Aorta (tissue), 5 donors: ENCODE measurements around the gene RBM23. TPM values are rescaled to one million over a fixed set of nuclear protein-coding genes. Genes with fewer than 3 reads are reported as not detected.

Source experiments
- ATAC-seq: fragments of 200-7000 bp; cut with Tn5 transposase; one replicate; pipeline ENCODE4 v1.9.1; 2022; ENCODE audit warnings: moderate library complexity; ENCODE audit not compliant: low FRiP score
- DNase-seq, 2 donors: peaks; one replicate each; pipeline ENCODE4 v3.0.0-alpha.2; 2020
- H3K27ac ChIP-seq, 2 donors: one replicate each; pipeline ENCODE4 v1.5.1; 2013; ENCODE audit warnings: low read length in 2 of 2, mild to moderate bottlenecking in 2 of 2, moderate library complexity in 2 of 2, control low read depth in 1 of 2, inconsistent platforms in 1 of 2, low read depth in 1 of 2
- H3K27me3 ChIP-seq, 2 donors: one replicate each; pipeline ENCODE4 v1.6.1; 2013; ENCODE audit warnings: control low read depth in 1 of 2, low read length in 1 of 2, mild to moderate bottlenecking in 1 of 2, moderate library complexity in 1 of 2; ENCODE audit not compliant: insufficient read depth in 2 of 2, control insufficient read depth in 1 of 2
- H3K36me3 ChIP-seq, 2 donors: one replicate each; pipeline ENCODE4 v1.6.1; 2013; ENCODE audit warnings: control low read depth in 1 of 2, low read length in 1 of 2, mild to moderate bottlenecking in 1 of 2; ENCODE audit not compliant: insufficient read depth in 2 of 2, control insufficient read depth in 1 of 2
- H3K4me1 ChIP-seq, 2 donors: one replicate each; pipeline ENCODE4 v1.6.1; 2013; ENCODE audit warnings: low read length in 2 of 2, control low read depth in 1 of 2, mild to moderate bottlenecking in 1 of 2, moderate library complexity in 1 of 2; ENCODE audit not compliant: insufficient read depth in 2 of 2, control insufficient read depth in 1 of 2
- H3K4me3 ChIP-seq, 2 donors: one replicate each; pipeline ENCODE4 v1.5.1; 2013; ENCODE audit warnings: low read length in 2 of 2, control low read depth in 1 of 2, mild to moderate bottlenecking in 1 of 2
- H3K9me3 ChIP-seq: one replicate; pipeline ENCODE4 v1.6.1; 2013; ENCODE audit warnings: mild to moderate bottlenecking, low read length; ENCODE audit not compliant: control insufficient read depth
- WGBS, 2 donors: extraction: QIAGEN DNeasy Blood & Tissue Kit; methylation state at CpG; one replicate each; pipeline ENCODE4 v1.1.7; 2013; 5-methylcytosine and 5-hydroxymethylcytosine counted together
- intact Hi-C, 2 donors: fragments of 100-400 bp; cut with DNase I; formaldehyde crosslinking; loops; one replicate each; pipeline versions ENCODE4 v1.14.2 to v1.15.0; 2022
- polyA plus RNA-seq, 2 donors: library from polyadenylated mRNA; stranded (reverse); fragments of 200-250 nt; gene quantifications; one replicate each; pipeline ENCODE4 v1.2.3, GENCODE V29; 2013
- total RNA-seq, 2 donors: library from RNA; stranded (reverse); fragmentation: NEBNext Ultra II Directional; extraction: Animal tissue kit (Norgen Biotek cat#: 25700); gene quantifications; one replicate each; pipeline ENCODE4 v1.2.1, GENCODE V29; 2021
- donor health status: healthy with polysubstance abuse.
- donor health status: Bipolar disorder and iron deficiency.
- donor health status: DM: no; HTN: no; CAD: no.
- donor health status: DM: no; HTN: no; CAD: no.
- donor health status: DM: yes; HTN: yes; CAD: no.

RBM23 gene
- total and polyA plus RNA-seq, 4 donors = 19.9 to 72.6 (median 59.9) TPM

DNA sequence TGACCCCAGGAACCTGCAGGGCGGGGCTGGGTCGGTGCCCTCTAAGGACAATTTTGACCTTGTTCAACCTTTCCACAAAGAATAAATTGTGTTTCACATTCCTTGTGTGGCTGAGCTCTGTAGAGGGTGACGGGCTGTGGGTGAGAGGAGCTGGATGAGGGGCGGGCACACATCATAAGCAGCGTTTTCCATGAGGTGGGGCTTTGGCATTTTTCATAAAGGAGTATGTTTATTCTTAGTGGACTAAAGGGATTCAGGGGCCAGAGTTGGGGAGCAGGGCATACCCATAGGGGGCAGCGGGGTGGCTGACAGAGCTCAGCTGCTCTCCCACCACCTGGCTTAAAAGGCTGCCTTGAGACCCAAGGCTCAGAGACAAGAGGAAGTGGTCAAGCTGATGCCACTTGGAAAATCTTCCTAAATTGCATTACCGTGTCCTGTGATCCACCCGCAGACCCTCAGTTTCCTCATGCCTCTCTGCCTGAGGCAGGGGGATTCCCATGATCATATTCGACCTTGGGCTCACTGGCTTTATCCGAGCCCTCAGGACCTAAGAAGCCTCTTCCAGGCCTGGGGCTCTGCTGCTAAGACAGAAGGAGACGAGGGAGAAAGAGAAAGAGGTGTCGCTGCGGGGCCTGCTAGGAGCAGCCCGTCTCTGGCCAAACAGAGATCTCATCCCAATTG is 71.1 kb downstream of the RBM23 start:
- H3K4me1 ChIP-seq = no peaks in the 10 kb centered on the region

DNA sequence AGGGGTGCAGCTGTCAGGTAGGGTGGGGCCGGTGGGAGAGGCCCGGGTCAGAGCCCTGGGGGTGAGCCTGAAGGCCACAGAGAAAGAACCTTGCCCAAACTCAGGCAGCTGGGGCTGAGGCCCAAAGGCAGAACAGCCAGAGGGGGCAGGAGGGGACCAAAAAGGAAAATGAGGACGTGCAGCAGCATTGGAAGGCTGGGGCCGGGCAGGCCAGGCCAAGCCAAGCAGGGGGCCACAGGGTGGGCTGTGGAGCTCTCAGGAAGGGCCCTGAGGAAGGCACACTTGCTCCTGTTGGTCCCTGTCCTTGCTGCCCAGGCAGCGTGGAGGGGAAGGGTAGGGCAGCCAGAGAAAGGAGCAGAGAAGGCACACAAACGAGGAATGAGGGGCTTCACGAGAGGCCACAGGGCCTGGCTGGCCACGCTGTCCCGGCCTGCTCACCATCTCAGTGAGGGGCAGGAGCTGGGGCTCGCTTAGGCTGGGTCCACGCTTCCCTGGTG is 72.1 kb downstream of the RBM23 start:
- Histone ChIP-seq H3K27ac (peak overlapping the region; percentile 33 to 37), H3K4me3 (no peak overlapping the region), H3K36me3 (peaks cover 0 to 17% of the 10 kb centered on the region in 2 donors), H3K9me3 (no peaks in the 10 kb centered on the region), H3K4me1 (no peaks in the 10 kb centered on the region), H3K27me3 (no peaks in the 10 kb centered on the region)
- DNase-seq (peak in 1 of 2 donors; percentile 61), ATAC-seq (no peak)
- intact Hi-C loops = no loop called here
- 49 to 58% methylated on average over 10 to 11 of the region's 11 CpGs for WGBS, 2 donors

More for the DNA sequence above, 71.1 kb downstream of the RBM23 start:
- peaks cover 0 to 14% of the 10 kb centered on the region in 2 donors for H3K36me3 ChIP-seq
- no peaks in the 10 kb centered on the region for H3K27me3 ChIP-seq
- H3K4me3 ChIP-seq = no peak overlapping the region
- ATAC-seq (no peak), DNase-seq (peak; percentile 55 to 77)
- no peaks in the 10 kb centered on the region for H3K9me3 ChIP-seq
- 12 to 13% methylated on average over 14 of the region's 14 CpGs for WGBS, 2 donors
- intact Hi-C loops = no loop called here
- H3K27ac ChIP-seq = peak overlapping the region; percentile 73 to 95

DNA sequence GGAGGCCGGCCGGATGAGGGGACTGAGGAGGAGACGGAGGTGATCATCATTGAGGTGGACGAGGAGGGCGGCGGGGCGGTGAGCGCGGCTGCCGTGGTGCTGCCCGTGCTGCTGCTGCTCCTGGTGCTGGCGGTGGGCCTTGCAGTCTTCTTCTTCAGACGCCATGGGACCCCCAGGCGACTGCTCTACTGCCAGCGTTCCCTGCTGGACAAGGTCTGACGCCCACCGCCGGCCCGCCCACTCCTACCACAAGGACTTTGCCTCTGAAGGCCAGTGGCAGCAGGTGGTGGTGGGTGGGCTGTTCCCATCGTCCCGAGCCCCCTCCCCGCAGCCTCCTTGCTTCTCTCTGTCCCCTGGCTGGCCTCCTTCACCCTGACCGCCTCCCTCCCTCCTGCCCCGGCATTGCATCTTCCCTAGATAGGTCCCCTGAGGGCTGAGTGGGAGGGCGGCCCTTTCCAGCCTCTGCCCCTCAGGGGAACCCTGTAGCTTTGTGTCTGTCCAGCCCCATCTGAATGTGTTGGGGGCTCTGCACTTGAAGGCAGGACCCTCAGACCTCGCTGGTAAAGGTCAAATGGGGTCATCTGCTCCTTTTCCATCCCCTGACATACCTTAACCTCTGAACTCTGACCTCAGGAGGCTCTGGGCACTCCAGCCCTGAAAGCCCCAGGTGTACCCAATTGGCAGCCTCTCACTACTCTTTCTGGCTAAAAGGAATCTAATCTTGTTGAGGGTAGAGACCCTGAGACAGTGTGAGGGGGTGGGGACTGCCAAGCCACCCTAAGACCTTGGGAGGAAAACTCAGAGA is 72.9 kb downstream of the RBM23 start:
- WGBS, 2 donors = 75 to 77% methylated on average over 26 of the region's 26 CpGs
- DNase-seq = peak in 1 of 2 donors; percentile 77
- Histone ChIP-seq H3K27ac (peak overlapping the region in 1 of 2 donors; percentile 9), H3K27me3 (no peaks in the 10 kb centered on the region), H3K4me3 (no peak overlapping the region), H3K4me1 (no peaks in the 10 kb centered on the region), H3K36me3 (peaks cover 0 to 17% of the 10 kb centered on the region in 2 donors), H3K9me3 (no peaks in the 10 kb centered on the region)
- ATAC-seq = no peak
- intact Hi-C loops = no loop called here

DNA sequence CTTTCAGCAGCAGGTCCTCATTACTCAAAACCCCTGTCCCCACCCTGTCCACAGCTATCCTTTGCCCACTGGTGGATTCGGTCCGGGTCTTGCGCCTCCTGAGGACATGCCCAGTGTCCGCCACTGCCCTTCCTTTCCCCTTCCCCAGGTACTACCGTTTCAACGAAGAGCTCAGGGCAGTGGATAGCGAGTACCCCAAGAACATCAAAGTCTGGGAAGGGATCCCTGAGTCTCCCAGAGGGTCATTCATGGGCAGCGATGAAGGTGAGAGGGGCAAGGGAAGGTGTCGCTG is 73.9 kb downstream of the RBM23 start:
- H3K4me1 ChIP-seq = no peaks in the 10 kb centered on the region
- intact Hi-C loops = no loop called here
- peaks cover 0 to 17% of the 10 kb centered on the region in 2 donors for H3K36me3 ChIP-seq
- H3K27me3 ChIP-seq = no peaks in the 10 kb centered on the region
- no peaks in the 10 kb centered on the region for H3K9me3 ChIP-seq
- no peak overlapping the region for H3K4me3 ChIP-seq
- no peak overlapping the region for H3K27ac ChIP-seq
- WGBS, 2 donors = 82 to 90% methylated on average over 9 of the region's 9 CpGs
- DNase-seq (peak in 1 of 2 donors; percentile 38), ATAC-seq (no peak)

DNA sequence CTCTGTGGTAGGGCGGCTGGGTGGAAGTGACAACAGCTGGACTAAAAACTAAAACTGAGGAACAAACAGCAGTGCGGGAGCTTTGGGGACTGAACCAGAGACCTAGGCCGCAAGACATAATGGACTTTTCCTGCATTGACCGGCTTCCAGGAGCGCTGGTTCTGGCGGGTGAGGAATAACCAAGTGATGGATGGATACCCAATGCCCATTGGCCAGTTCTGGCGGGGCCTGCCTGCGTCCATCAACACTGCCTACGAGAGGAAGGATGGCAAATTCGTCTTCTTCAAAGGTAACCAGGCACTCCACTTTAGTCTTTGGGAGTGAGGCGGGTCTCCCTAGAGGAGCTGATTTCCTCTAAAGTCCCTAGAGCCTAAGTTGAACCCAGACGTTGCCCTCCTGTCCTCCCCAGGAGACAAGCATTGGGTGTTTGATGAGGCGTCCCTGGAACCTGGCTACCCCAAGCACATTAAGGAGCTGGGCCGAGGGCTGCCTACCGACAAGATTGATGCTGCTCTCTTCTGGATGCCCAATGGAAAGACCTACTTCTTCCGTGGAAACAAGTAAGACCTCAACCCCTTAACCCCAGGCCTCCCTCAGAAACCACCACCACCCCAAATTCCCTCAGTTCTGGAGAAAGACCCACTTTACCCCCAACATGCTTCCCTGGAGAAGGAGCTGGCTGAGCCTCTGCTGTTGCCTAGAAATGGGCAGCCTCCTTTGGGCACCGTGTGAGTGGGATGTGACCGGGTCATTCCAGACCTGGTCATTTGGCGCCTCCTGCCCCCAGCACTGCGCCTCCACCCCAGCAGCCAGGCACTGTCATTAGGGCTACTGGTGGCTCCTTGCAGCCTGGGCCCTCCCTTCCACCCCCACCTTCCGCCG is 74.5 kb downstream of the RBM23 start:
- DNase-seq (peak in 1 of 2 donors; percentile 62), ATAC-seq (no peak)
- H3K27me3 ChIP-seq = no peaks in the 10 kb centered on the region
- intact Hi-C loops = no loop called here
- no peak overlapping the region for H3K27ac ChIP-seq
- H3K9me3 ChIP-seq = no peaks in the 10 kb centered on the region
- H3K4me1 ChIP-seq = no peaks in the 10 kb centered on the region
- H3K36me3 ChIP-seq = peaks cover 0 to 17% of the 10 kb centered on the region in 2 donors
- no peak overlapping the region for H3K4me3 ChIP-seq
- WGBS, 2 donors = 79 to 83% methylated on average over 22 of the region's 22 CpGs

Other genes with a start within 250 kb of the RBM23 start
- 10 to 100 TPM; 60.0 to 74.8 TPM for gene OXA1L, start 152.5 kb downstream of the RBM23 start, total RNA-seq
- gene OXA1L, start 152.5 kb downstream of the RBM23 start, polyA plus RNA-seq = 100 to 1,000 TPM in 1 of 2 donors, 10 to 100 TPM in 1; 69.4 to 123 TPM
- 10 to 100 TPM; 16.7 TPM for gene SLC7A7, start 103.7 kb downstream of the RBM23 start, total RNA-seq
- gene SLC7A7, start 103.7 kb downstream of the RBM23 start, polyA plus RNA-seq = 10 to 100 TPM; 15.4 to 44.2 TPM
- 10 to 100 TPM; 37.2 to 49.1 TPM for gene MRPL52, start 89.3 kb downstream of the RBM23 start, total RNA-seq
- gene MRPL52, start 89.3 kb downstream of the RBM23 start, polyA plus RNA-seq = 10 to 100 TPM; 47.3 to 56.0 TPM
- 100 to 1,000 TPM; 206 to 250 TPM for gene MMP14, start 82.6 kb downstream of the RBM23 start, total RNA-seq
- 10 to 100 TPM; 29.8 to 99.2 TPM for gene MMP14, start 82.6 kb downstream of the RBM23 start, polyA plus RNA-seq
- 100 to 1,000 TPM; 161 to 187 TPM for gene LRP10, start 47.4 kb downstream of the RBM23 start, total RNA-seq
- 100 to 1,000 TPM in 1 of 2 donors, 10 to 100 TPM in 1; 53.0 to 134 TPM for gene LRP10, start 47.4 kb downstream of the RBM23 start, polyA plus RNA-seq
- gene REM2, start 35.9 kb downstream of the RBM23 start, total RNA-seq = under 1 TPM; 0.36 to 0.75 TPM
- gene REM2, start 35.9 kb downstream of the RBM23 start, polyA plus RNA-seq = under 1 TPM in 1 of 2 donors, not detected in 1; 0.92 TPM
- gene PRMT5, start 10.2 kb upstream of the RBM23 start, total RNA-seq = 10 to 100 TPM; 32.0 to 36.5 TPM
- 10 to 100 TPM; 27.7 to 36.2 TPM for gene PRMT5, start 10.2 kb upstream of the RBM23 start, polyA plus RNA-seq
- gene HAUS4, start 37.9 kb upstream of the RBM23 start, total RNA-seq = 10 to 100 TPM; 19.7 to 33.9 TPM
- 10 to 100 TPM; 39.5 to 62.7 TPM for gene HAUS4, start 37.9 kb upstream of the RBM23 start, polyA plus RNA-seq
- gene AJUBA, start 63.4 kb upstream of the RBM23 start, total RNA-seq = 10 to 100 TPM; 12.9 to 16.2 TPM
- gene AJUBA, start 63.4 kb upstream of the RBM23 start, polyA plus RNA-seq = 1 to 10 TPM; 2.2 to 3.8 TPM
- 1 to 10 TPM; 5.5 to 8.6 TPM for gene C14orf93, start 91.0 kb upstream of the RBM23 start, total RNA-seq
- gene C14orf93, start 91.0 kb upstream of the RBM23 start, polyA plus RNA-seq = 10 to 100 TPM in 1 of 2 donors, 1 to 10 TPM in 1; 8.8 to 11.0 TPM
- gene PSMB5, start 115.8 kb upstream of the RBM23 start, total RNA-seq = 10 to 100 TPM; 67.7 to 68.4 TPM
- 100 to 1,000 TPM; 103 to 116 TPM for gene PSMB5, start 115.8 kb upstream of the RBM23 start, polyA plus RNA-seq
- gene PSMB11, start 123.1 kb upstream of the RBM23 start, total RNA-seq = not detected
- gene PSMB11, start 123.1 kb upstream of the RBM23 start, polyA plus RNA-seq = not detected
- gene CDH24, start 138.4 kb upstream of the RBM23 start, total RNA-seq = 10 to 100 TPM in 1 of 2 donors, 1 to 10 TPM in 1; 3.4 to 11.4 TPM
- gene CDH24, start 138.4 kb upstream of the RBM23 start, polyA plus RNA-seq = 1 to 10 TPM in 1 of 2 donors, not detected in 1; 4.1 TPM
- 100 to 1,000 TPM; 134 to 183 TPM for gene ACIN1, start 176.0 kb upstream of the RBM23 start, total RNA-seq
- 100 to 1,000 TPM in 1 of 2 donors, 10 to 100 TPM in 1; 34.1 to 147 TPM for gene ACIN1, start 176.0 kb upstream of the RBM23 start, polyA plus RNA-seq
- gene C14orf119, start 176.4 kb upstream of the RBM23 start, total RNA-seq = 10 to 100 TPM; 37.6 to 41.4 TPM
- gene C14orf119, start 176.4 kb upstream of the RBM23 start, polyA plus RNA-seq = 10 to 100 TPM; 27.8 to 32.2 TPM
- gene CIROP, start 185.8 kb upstream of the RBM23 start, total RNA-seq = under 1 TPM in 1 of 2 donors, not detected in 1; 0.18 TPM
- not detected for gene CIROP, start 185.8 kb upstream of the RBM23 start, polyA plus RNA-seq
- under 1 TPM; 0.29 to 0.33 TPM for gene CEBPE, start 200.1 kb upstream of the RBM23 start, total RNA-seq
- under 1 TPM in 1 of 2 donors, not detected in 1; 0.13 TPM for gene CEBPE, start 200.1 kb upstream of the RBM23 start, polyA plus RNA-seq